Hepatocyte (in vitro differentiated cells): ENCODE data around the gene RESP18. TPM values are rescaled to one million over a fixed set of nuclear protein-coding genes. Genes with fewer than 3 reads are reported as not detected.
"Not testable (repeated sequence)": the region's sequence is repeated elsewhere in the genome, so short reads cannot be mapped to it uniquely, and the experiment has no call there.

Experiments used
- DNase-seq: peaks from one replicate; pipeline ENCODE4 v3.0.0-alpha.2; 2016; ENCODE audit warnings: low spot score
- H2AFZ ChIP-seq: fragments of 200-600 bp; sonication (generic); 2 replicates; pipeline ENCODE4 v1.6.0; 2016; ENCODE audit warnings: antibody characterized with exemption, mild to moderate bottlenecking
- H3K27ac ChIP-seq: fragments of 200-600 bp; sonication (generic); 2 replicates; pipeline ENCODE4 v1.5.1; 2016; ENCODE audit warnings: mild to moderate bottlenecking
- H3K27me3 ChIP-seq: fragments of 200-600 bp; sonication (generic); 2 replicates; pipeline ENCODE4 v1.6.1; 2016
- H3K36me3 ChIP-seq: fragments of 200-600 bp; sonication (generic); replicated peaks from 2 replicates; pipeline ENCODE4 v1.5.1; 2016; ENCODE audit warnings: low read depth; ENCODE audit not compliant: insufficient read depth
- H3K4me1 ChIP-seq: fragments of 200-600 bp; sonication (generic); 2 replicates; pipeline ENCODE4 v1.5.1; 2016; ENCODE audit warnings: mild to moderate bottlenecking, moderate library complexity; ENCODE audit not compliant: insufficient read depth
- H3K4me2 ChIP-seq: fragments of 200-600 bp; sonication (generic); 2 replicates; pipeline ENCODE4 v1.6.0; 2016
- H3K4me3 ChIP-seq: fragments of 200-600 bp; sonication (generic); 2 replicates; pipeline ENCODE4 v1.5.1; 2016; ENCODE audit warnings: mild to moderate bottlenecking
- H3K79me2 ChIP-seq: fragments of 200-600 bp; sonication (generic); 2 replicates; pipeline ENCODE4 v1.6.0; 2017; ENCODE audit warnings: mild to moderate bottlenecking
- H3K9me2 ChIP-seq: fragments of 200-600 bp; sonication (generic); replicated peaks from 2 replicates; pipeline ENCODE4 v1.6.0; 2017; ENCODE audit warnings: mild to moderate bottlenecking; ENCODE audit not compliant: insufficient read depth
- H3K9me3 ChIP-seq: fragments of 200-600 bp; sonication (generic); 2 replicates; pipeline ENCODE4 v1.5.1; 2016; ENCODE audit warnings: low read depth, mild to moderate bottlenecking
- H4K20me1 ChIP-seq: fragments of 200-600 bp; sonication (generic); 2 replicates; pipeline ENCODE4 v1.6.0; 2016; ENCODE audit warnings: mild to moderate bottlenecking; ENCODE audit not compliant: insufficient read depth, poor library complexity, severe bottlenecking
- EZH2 ChIP-seq: fragments of 200-600 bp; sonication (generic); IDR thresholded peaks from 2 replicates; pipeline ENCODE4 v1.6.1; 2016; ENCODE audit warnings: antibody characterized with exemption, mild to moderate bottlenecking, borderline replicate concordance
- EZH2phosphoT487 ChIP-seq: fragments of 200-600 bp; sonication (generic); IDR thresholded peaks from one replicate; pipeline ENCODE4 v1.6.1; 2018; ENCODE audit warnings: antibody characterized with exemption, mild to moderate bottlenecking, low read depth, moderate library complexity; ENCODE audit not compliant: unreplicated experiment, severe bottlenecking
- WGBS: methylation state at CpG from one replicate; pipeline ENCODE4 v1.1.6; 2016; ENCODE audit warnings: low lambda C conversion rate; ENCODE audit errors: missing lambda C conversion rate; 5-methylcytosine and 5-hydroxymethylcytosine counted together
- polyA plus RNA-seq: library from polyadenylated mRNA; unstranded; fragments of >200 nt; fragmentation: Nextera tagmentation; extraction: Ambion mirVana; gene quantifications from 2 replicates; pipeline ENCODE4 v1.2.1, GENCODE V29; 2016
- total RNA-seq: library from RNA; depleted of rRNA; stranded (reverse); fragments of >200 nt; gene quantifications from 2 replicates; pipeline ENCODE4 v1.2.3, GENCODE V29; 2014
- TF ChIP-seq, protein P1 (sequence below): fragments of 200-600 bp; sonication (generic); IDR thresholded peaks from 2 replicates; pipeline ENCODE4 v1.5.1; 2016; ENCODE audit warnings: antibody characterized with exemption, mild to moderate bottlenecking; ENCODE audit not compliant: poor library complexity

The RESP18 gene
- total and polyA plus RNA-seq, 2 experiments from 2014 or later: not detected

DNA sequence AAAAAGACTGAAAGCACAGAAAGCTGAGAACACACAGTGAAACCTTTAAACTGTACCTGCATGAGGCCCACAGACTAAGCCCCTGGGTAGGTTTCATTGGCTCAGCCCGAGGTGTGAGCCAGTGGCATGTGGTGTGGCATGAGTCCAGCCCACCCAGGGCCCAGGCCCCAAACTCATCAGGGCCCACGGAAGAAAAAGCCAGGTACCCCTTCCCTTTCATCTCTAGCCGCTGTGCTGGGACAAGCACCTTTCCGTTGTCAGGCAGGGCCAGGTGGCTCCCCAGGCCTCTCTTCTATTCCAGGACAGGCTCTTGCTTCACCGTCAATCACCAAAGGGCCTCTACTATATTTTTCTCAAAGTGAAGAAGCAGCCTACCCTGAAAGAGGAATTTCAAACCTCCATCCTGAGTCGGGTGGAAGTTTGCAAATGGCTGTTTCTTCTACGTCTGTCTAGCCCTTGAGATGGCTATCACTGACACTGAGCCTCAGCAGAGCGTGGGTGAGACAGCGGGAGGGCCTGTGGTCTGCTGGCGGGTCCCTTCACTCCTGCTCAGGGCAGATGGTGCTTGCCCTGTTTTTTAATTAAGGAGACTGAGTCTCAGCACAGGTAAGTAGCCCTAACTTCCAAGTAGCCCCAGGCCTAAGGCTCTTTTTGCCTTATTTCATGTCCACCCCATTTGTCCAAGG lies 44.8 kb downstream of the RESP18 start:
- no peak overlapping the region for H3K4me2 ChIP-seq
- no peak overlapping the region for H3K27ac ChIP-seq
- no peaks in the 10 kb centered on the region for H3K79me2 ChIP-seq
- no peaks in the 10 kb centered on the region for H4K20me1 ChIP-seq
- H2AFZ ChIP-seq: no peak overlapping the region
- TF ChIP-seq, protein P1, sequence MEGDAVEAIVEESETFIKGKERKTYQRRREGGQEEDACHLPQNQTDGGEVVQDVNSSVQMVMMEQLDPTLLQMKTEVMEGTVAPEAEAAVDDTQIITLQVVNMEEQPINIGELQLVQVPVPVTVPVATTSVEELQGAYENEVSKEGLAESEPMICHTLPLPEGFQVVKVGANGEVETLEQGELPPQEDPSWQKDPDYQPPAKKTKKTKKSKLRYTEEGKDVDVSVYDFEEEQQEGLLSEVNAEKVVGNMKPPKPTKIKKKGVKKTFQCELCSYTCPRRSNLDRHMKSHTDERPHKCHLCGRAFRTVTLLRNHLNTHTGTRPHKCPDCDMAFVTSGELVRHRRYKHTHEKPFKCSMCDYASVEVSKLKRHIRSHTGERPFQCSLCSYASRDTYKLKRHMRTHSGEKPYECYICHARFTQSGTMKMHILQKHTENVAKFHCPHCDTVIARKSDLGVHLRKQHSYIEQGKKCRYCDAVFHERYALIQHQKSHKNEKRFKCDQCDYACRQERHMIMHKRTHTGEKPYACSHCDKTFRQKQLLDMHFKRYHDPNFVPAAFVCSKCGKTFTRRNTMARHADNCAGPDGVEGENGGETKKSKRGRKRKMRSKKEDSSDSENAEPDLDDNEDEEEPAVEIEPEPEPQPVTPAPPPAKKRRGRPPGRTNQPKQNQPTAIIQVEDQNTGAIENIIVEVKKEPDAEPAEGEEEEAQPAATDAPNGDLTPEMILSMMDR: no peak
- TF ChIP-seq EZH2: no peak
- no peak for TF ChIP-seq EZH2phosphoT487
- H3K4me3 ChIP-seq: no peak overlapping the region
- H3K36me3 ChIP-seq: no peaks in the 10 kb centered on the region
- no peaks in the 10 kb centered on the region for H3K4me1 ChIP-seq
- WGBS: 66% methylated on average over 10 of the region's 10 CpGs
- no peaks in the 10 kb centered on the region for H3K27me3 ChIP-seq
- no peak for DNase-seq
- no peaks in the 10 kb centered on the region for H3K9me2 ChIP-seq
- no peaks in the 10 kb centered on the region for H3K9me3 ChIP-seq

DNA sequence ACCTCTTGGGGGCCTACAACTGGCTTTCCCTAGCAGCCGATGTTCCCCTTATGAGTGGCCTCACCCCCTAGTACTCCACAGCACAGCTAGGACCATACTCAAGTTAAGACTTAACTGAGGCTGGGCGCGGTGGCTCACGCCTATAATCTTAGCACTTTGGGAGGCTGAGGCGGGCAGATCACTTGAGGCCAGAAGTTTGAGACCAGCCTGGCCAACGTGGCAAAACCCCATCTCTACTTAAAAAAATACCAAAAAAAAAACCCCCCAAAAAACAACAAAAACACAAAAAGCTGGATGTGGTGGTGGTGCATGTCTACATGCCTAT lies 45.5 kb downstream of the RESP18 start:
- not testable (repeated sequence) for H3K9me2 ChIP-seq, H3K27ac ChIP-seq, H3K9me3 ChIP-seq

DNA sequence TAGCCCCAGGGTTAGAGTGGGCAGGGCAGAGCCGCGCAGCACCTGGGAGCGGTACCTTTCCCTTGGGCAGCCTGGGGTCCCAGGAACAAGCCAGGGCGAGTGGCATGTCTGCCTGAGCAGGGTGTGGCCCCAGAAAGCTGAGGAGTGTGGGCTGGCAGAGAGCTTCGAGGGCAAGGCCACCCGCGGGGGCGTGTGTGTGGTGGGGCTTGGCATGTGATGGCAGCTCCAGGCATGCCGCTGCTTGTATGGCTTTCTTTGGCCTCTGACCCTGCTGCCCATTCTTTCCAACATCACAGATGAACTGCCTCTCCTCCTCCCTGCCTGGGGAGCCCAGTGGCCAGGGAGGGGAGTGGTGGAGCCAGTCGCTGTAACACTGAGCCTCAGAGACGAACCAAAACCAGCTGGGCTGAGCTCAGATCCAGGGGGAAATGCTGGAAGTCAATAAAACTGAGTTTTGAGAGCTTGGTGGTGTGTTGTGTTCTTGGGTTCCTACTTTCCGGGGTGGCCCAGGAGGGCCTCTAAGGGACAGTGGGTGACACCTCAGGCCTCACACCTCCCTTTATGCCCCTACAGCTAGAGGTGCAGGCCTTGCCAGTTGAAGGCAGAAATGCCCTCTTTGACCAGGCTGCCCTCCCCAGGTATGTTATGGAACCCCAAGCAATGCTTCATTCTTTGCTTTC lies 46.0 kb downstream of the RESP18 start:
- no peaks in the 10 kb centered on the region for H4K20me1 ChIP-seq
- no peaks in the 10 kb centered on the region for H3K9me2 ChIP-seq
- WGBS: 93% methylated on average over 12 of the region's 12 CpGs
- H2AFZ ChIP-seq: no peak overlapping the region
- H3K27ac ChIP-seq: no peak overlapping the region
- no peak overlapping the region for H3K4me2 ChIP-seq
- H3K4me1 ChIP-seq: no peaks in the 10 kb centered on the region
- no peaks in the 10 kb centered on the region for H3K27me3 ChIP-seq
- H3K36me3 ChIP-seq: no peaks in the 10 kb centered on the region
- no peak overlapping the region for H3K4me3 ChIP-seq
- no peak for DNase-seq
- no peaks in the 10 kb centered on the region for H3K9me3 ChIP-seq
- no peak for TF ChIP-seq EZH2
- no peak for TF ChIP-seq EZH2phosphoT487
- TF ChIP-seq, protein P1: no peak
- H3K79me2 ChIP-seq: no peaks in the 10 kb centered on the region

More for the DNA sequence above, 45.5 kb downstream of the RESP18 start:
- H3K36me3 ChIP-seq, H4K20me1 ChIP-seq, H3K79me2 ChIP-seq, H3K4me1 ChIP-seq, H2AFZ ChIP-seq, DNase-seq, H3K4me3 ChIP-seq, H3K4me2 ChIP-seq, H3K27me3 ChIP-seq: not testable (repeated sequence)
- WGBS: 94% methylated on average over 6 of the region's 6 CpGs

DNA sequence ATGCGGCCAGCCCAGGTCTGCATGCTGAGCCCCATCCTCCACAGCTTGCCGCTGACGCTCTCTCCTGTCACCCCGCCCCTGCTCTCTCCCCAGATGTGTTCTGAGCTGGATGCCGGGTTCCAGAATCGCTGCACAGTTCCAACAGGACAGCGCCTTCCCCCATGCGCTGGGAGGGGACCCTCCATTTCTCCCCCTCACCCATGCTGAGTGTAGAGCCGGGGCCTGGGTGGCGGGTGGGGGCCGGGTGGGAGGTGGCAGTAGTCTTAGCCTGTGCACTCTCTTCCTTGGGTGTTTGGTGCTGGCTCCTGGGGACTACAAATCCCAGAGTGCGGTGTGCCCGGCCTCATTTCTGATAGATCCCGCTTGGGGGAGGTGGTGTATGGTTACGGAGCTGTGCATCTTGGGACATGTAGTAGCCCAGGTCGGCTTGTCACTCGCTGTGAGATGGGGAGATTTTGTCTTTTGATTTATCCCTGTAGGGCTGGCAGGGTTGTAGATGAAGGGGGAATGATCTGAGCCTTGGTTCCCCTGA lies 46.6 kb downstream of the RESP18 start:
- Histone ChIP-seq H3K4me3 (no peak overlapping the region), H3K27ac (no peak overlapping the region), H3K9me3 (no peaks in the 10 kb centered on the region), H4K20me1 (no peaks in the 10 kb centered on the region), H3K4me1 (no peaks in the 10 kb centered on the region), H3K9me2 (no peaks in the 10 kb centered on the region), H3K36me3 (no peaks in the 10 kb centered on the region), H3K4me2 (no peak overlapping the region), H3K27me3 (no peaks in the 10 kb centered on the region), H3K79me2 (no peaks in the 10 kb centered on the region), H2AFZ (no peak overlapping the region)
- no peak for DNase-seq
- 78% methylated on average over 16 of the region's 17 CpGs for WGBS
- TF ChIP-seq, protein P1: no peak
- TF ChIP-seq EZH2: no peak
- TF ChIP-seq EZH2phosphoT487: no peak
